Measurements from ENCODE around the gene PON2.
"Not testable (repeated sequence)": the region's sequence is repeated elsewhere in the genome, so short reads cannot be mapped to it uniquely, and the experiment has no call there.

The PON2 gene

DNA sequence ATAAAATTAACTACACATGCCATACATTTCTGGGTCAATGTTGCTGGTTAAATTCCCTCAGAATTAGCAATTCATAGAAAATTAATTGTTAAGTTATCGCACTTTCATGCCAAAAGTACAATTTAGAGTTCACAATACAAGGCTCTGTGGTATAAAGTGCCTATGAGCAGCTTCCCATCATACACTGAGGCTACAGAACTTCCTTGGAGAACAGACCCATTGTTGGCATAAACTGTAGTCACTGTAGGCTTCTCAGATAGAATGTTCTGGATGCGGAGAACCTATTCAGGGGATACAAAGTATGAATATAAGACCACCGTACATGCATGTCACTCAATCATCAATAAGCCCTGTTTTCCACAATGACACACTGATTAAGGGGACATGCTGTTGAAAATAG is 29.6 kb downstream of the PON2 start:
- DNase-seq (ENCODE audit: low read depth, low spot score): no peak
- no peak overlapping the region for H3K27ac ChIP-seq (ENCODE audit: low read length)
- no peaks in the 10 kb centered on the region for H3K36me3 ChIP-seq (ENCODE audit: control insufficient read depth, insufficient read depth, low read length)
- H3K4me3 ChIP-seq (ENCODE audit: low read length): no peak overlapping the region
- H3K4me1 ChIP-seq (ENCODE audit: control insufficient read depth, insufficient read depth, low read length): no peaks in the 10 kb centered on the region
- no CpG with 5 or more reads among the region's 3 CpGs for WGBS (ENCODE audit: insufficient coverage, insufficient read length)
- H3K9me3 ChIP-seq (ENCODE audit: control insufficient read depth, insufficient read depth, low read length): no peaks in the 10 kb centered on the region
- H3K27me3 ChIP-seq (ENCODE audit: control insufficient read depth, insufficient read depth, low read length): no peaks in the 10 kb centered on the region

- no peak for DNase-seq (ENCODE audit: low read depth, low spot score)
- Histone ChIP-seq H3K4me1 (ENCODE audit: control insufficient read depth, insufficient read depth, low read length) (no peaks in the 10 kb centered on the region), H3K27ac (ENCODE audit: low read length) (no peak overlapping the region), H3K27me3 (ENCODE audit: control insufficient read depth, insufficient read depth, low read length) (no peaks in the 10 kb centered on the region), H3K36me3 (ENCODE audit: control insufficient read depth, insufficient read depth, low read length) (no peaks in the 10 kb centered on the region), H3K4me3 (ENCODE audit: low read length) (no peak overlapping the region), H3K9me3 (ENCODE audit: control insufficient read depth, insufficient read depth, low read length) (no peaks in the 10 kb centered on the region)
- no CpG with 5 or more reads among the region's 4 CpGs for WGBS (ENCODE audit: insufficient coverage, insufficient read length)
Observed at GRCh38 chr7:95404316-95404865, 30.4 kb downstream of the PON2 start.

- H3K27me3 ChIP-seq (ENCODE audit: control insufficient read depth, insufficient read depth, low read length): no peaks in the 10 kb centered on the region; the same call in 1 of the 2 replicates
- no CpG with 5 or more reads among the region's 4 CpGs for WGBS (ENCODE audit: insufficient coverage, insufficient read length)
- H3K36me3 ChIP-seq (ENCODE audit: control insufficient read depth, insufficient read depth, low read length): no peaks in the 10 kb centered on the region
- no peak overlapping the region for H3K4me3 ChIP-seq (ENCODE audit: low read length)
- no peak for DNase-seq (ENCODE audit: low read depth, low spot score)
- H3K27ac ChIP-seq (ENCODE audit: low read length): no peak overlapping the region
- no peaks in the 10 kb centered on the region; the same call in 1 of the 2 replicates for H3K4me1 ChIP-seq (ENCODE audit: control insufficient read depth, insufficient read depth, low read length)
- no peaks in the 10 kb centered on the region for H3K9me3 ChIP-seq (ENCODE audit: control insufficient read depth, insufficient read depth, low read length)
Observed at GRCh38 chr7:95398155-95398940, 36.5 kb downstream of the PON2 start.

GRCh38 chr7:95397381-95397780 is 37.4 kb downstream of the PON2 start:
- Histone ChIP-seq H3K4me1 (ENCODE audit: control insufficient read depth, insufficient read depth, low read length) (no peaks in the 10 kb centered on the region; the same call in 1 of the 2 replicates), H3K9me3 (ENCODE audit: control insufficient read depth, insufficient read depth, low read length) (no peaks in the 10 kb centered on the region), H3K27ac (ENCODE audit: low read length) (no peak overlapping the region), H3K36me3 (ENCODE audit: control insufficient read depth, insufficient read depth, low read length) (no peaks in the 10 kb centered on the region), H3K27me3 (ENCODE audit: control insufficient read depth, insufficient read depth, low read length) (no peaks in the 10 kb centered on the region; the same call in 1 of the 2 replicates), H3K4me3 (ENCODE audit: low read length) (no peak overlapping the region)
- DNase-seq (ENCODE audit: low read depth, low spot score): no peak
- WGBS (ENCODE audit: insufficient coverage, insufficient read length): no CpG with 5 or more reads among the region's 3 CpGs

DNA sequence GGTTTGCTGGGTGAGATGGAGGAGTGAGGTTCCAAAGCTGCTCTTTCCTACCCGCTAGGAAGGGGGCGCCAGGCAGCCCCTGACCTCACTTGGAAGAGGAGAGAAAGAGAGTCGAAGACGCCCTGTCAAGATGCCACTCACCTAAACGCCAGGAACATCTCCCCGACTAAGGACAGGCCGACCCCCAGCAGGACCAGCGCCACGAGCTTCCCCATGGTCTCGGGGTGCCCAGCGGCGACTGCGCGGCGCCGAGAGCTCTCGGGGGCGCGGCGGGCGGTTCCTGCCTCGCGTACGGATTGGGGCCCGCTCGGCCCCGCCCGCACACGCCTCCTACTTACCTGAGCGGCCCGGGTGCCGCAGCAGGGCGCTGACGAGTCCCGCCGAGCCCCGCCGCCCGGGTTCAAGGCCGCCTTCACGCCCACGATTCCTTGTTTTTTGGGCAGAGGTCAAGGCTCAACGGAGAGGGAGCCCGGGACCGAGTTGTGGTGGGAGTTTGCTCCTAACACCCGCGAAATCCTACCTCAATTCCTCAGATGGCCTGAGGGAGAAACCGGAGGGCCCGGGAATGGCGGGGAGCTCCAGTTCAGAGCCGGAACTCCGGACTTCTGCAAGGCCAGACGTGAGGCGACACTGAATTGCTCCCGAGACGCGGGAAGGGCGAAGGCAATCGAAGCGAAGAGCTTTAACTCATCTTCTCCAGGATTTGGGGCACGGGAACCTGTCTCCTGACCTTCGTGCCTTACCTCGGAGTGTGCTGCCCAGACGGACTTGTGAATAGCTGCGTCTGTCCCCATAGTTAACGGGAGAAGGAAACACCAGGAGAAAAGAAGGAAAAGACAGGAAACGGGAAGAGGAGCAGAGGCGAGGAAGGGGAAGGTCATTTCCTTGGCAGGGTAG is 38.4 kb downstream of the PON2 start, which contains the start of gene PON3:
Gene PON3 (minus strand): TSS at position 240 of the 897 bp plus-strand sequence. CDS start 25 bp downstream, at position 215.
- Histone ChIP-seq H3K4me3 (ENCODE audit: low read length) (peak within 1 kb of the TSS; percentile 57; the same call in 1 of the 2 replicates), H3K9me3 (ENCODE audit: control insufficient read depth, insufficient read depth, low read length) (no peaks in the 10 kb centered on the region), H3K4me1 (ENCODE audit: control insufficient read depth, insufficient read depth, low read length) (no peaks in the 10 kb centered on the region; the same call in 1 of the 2 replicates), H3K27ac (ENCODE audit: low read length) (no peak within 1 kb of the TSS), H3K27me3 (ENCODE audit: control insufficient read depth, insufficient read depth, low read length) (no peaks in the 10 kb centered on the region; the same call in 1 of the 2 replicates), H3K36me3 (ENCODE audit: control insufficient read depth, insufficient read depth, low read length) (no peaks in the 10 kb centered on the region)
- peak; percentile 39 for DNase-seq (ENCODE audit: low read depth, low spot score)
- WGBS (ENCODE audit: insufficient coverage, insufficient read length): no CpG with 5 or more reads among the region's 68 CpGs

DNA sequence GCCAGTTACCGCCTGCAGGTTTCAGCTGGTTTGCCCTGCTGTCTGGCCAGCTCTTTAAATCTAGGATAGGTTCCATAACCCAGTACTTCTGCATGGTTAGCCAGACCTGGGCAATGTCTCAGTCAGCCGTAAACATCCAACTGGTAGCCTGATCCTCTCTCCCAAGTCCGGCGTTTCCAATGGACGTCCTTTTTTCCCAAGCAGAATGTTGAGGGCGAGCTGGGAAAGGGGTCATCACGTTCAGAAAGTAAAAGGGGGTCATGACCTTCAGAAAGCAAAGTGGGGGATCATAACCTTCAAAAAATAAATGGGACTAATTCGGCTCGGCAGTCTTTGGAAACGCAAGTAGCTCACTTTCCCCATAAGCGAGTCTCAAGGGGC is 39.1 kb downstream of the PON2 start:
- H3K27ac ChIP-seq (ENCODE audit: low read length): no peak overlapping the region
- no peaks in the 10 kb centered on the region; the same call in 1 of the 2 replicates for H3K4me1 ChIP-seq (ENCODE audit: control insufficient read depth, insufficient read depth, low read length)
- no CpG with 5 or more reads among the region's 11 CpGs for WGBS (ENCODE audit: insufficient coverage, insufficient read length)
- H3K9me3 ChIP-seq (ENCODE audit: control insufficient read depth, insufficient read depth, low read length): no peaks in the 10 kb centered on the region
- H3K36me3 ChIP-seq (ENCODE audit: control insufficient read depth, insufficient read depth, low read length): no peaks in the 10 kb centered on the region
- no peak overlapping the region; the same call in 1 of the 2 replicates for H3K4me3 ChIP-seq (ENCODE audit: low read length)
- H3K27me3 ChIP-seq (ENCODE audit: control insufficient read depth, insufficient read depth, low read length): no peaks in the 10 kb centered on the region; the same call in 1 of the 2 replicates
- no peak for DNase-seq (ENCODE audit: low read depth, low spot score)

DNA sequence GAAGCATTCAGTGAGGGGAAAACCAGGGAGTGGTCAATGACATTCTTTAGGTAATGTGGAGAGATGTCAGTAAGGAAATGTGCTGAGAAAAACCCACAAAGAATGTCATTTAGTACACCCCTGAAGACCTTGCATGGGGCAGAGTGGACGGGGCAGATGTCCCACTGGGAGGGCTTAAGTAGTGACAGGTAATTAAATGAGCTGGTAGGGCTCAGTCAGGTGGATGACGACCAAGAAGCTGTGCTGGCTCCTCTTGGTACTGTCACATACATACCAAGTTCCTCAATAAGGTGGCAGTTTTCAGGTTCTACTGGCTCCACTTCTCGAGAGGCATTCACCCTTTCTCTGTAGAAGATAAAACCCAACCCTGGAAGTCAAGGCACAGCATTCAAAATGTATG is 40.5 kb downstream of the PON2 start:
- no peaks in the 10 kb centered on the region for H3K36me3 ChIP-seq (ENCODE audit: control insufficient read depth, insufficient read depth, low read length)
- WGBS (ENCODE audit: insufficient coverage, insufficient read length): no CpG with 5 or more reads among the region's 3 CpGs
- no peaks in the 10 kb centered on the region; the same call in 1 of the 2 replicates for H3K4me1 ChIP-seq (ENCODE audit: control insufficient read depth, insufficient read depth, low read length)
- no peaks in the 10 kb centered on the region for H3K9me3 ChIP-seq (ENCODE audit: control insufficient read depth, insufficient read depth, low read length)
- no peak for DNase-seq (ENCODE audit: low read depth, low spot score)
- H3K27me3 ChIP-seq (ENCODE audit: control insufficient read depth, insufficient read depth, low read length): no peaks in the 10 kb centered on the region; the same call in 1 of the 2 replicates
- H3K27ac ChIP-seq (ENCODE audit: low read length): no peak overlapping the region
- no peak overlapping the region for H3K4me3 ChIP-seq (ENCODE audit: low read length)

GRCh38 chr7:95391761-95392160 is 43.1 kb downstream of the PON2 start:
- WGBS (ENCODE audit: insufficient coverage, insufficient read length): no CpG with 5 or more reads among the region's 2 CpGs
- H3K27me3 ChIP-seq (ENCODE audit: control insufficient read depth, insufficient read depth, low read length): no peaks in the 10 kb centered on the region
- H3K9me3 ChIP-seq (ENCODE audit: control insufficient read depth, insufficient read depth, low read length): no peaks in the 10 kb centered on the region
- no peak overlapping the region for H3K4me3 ChIP-seq (ENCODE audit: low read length)
- H3K27ac ChIP-seq (ENCODE audit: low read length): no peak overlapping the region
- H3K4me1 ChIP-seq (ENCODE audit: control insufficient read depth, insufficient read depth, low read length): no peaks in the 10 kb centered on the region; the same call in 1 of the 2 replicates
- H3K36me3 ChIP-seq (ENCODE audit: control insufficient read depth, insufficient read depth, low read length): no peaks in the 10 kb centered on the region
- DNase-seq (ENCODE audit: low read depth, low spot score): no peak

DNA sequence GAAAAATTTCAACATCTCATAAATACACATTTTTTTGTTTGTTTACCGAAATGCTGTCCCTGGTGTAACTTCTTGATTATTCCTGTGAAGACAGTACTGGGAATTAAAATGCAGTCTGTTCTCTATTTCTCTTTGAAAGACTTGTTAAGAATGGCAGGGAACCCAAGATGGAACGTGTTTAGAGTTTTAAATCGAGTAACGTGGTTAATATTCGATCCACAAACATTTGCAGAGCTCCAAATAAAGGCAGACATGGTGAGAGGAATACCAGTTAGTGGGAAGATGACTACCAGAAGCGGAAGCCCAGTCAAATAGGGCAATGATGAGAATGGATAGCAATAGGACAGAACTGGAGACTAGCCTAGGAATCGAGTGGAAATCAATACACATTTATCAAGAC is 45.3 kb downstream of the PON2 start:
- no peaks in the 10 kb centered on the region for H3K27me3 ChIP-seq (ENCODE audit: control insufficient read depth, insufficient read depth, low read length)
- WGBS (ENCODE audit: insufficient coverage, insufficient read length): no CpG with 5 or more reads among the region's 7 CpGs
- no peaks in the 10 kb centered on the region for H3K4me1 ChIP-seq (ENCODE audit: control insufficient read depth, insufficient read depth, low read length)
- no peak for DNase-seq (ENCODE audit: low read depth, low spot score)
- H3K9me3 ChIP-seq (ENCODE audit: control insufficient read depth, insufficient read depth, low read length): no peaks in the 10 kb centered on the region
- H3K4me3 ChIP-seq (ENCODE audit: low read length): no peak overlapping the region
- no peak overlapping the region for H3K27ac ChIP-seq (ENCODE audit: low read length)
- no peaks in the 10 kb centered on the region for H3K36me3 ChIP-seq (ENCODE audit: control insufficient read depth, insufficient read depth, low read length)

GRCh38 chr7:95379457-95379856 is 55.4 kb downstream of the PON2 start:
- not testable (repeated sequence) for H3K27ac ChIP-seq (ENCODE audit: low read length); H3K36me3 ChIP-seq (ENCODE audit: control insufficient read depth, insufficient read depth, low read length); H3K4me1 ChIP-seq (ENCODE audit: control insufficient read depth, insufficient read depth, low read length); H3K27me3 ChIP-seq (ENCODE audit: control insufficient read depth, insufficient read depth, low read length); H3K4me3 ChIP-seq (ENCODE audit: low read length); DNase-seq (ENCODE audit: low read depth, low spot score); H3K9me3 ChIP-seq (ENCODE audit: control insufficient read depth, insufficient read depth, low read length)
- no CpG with 5 or more reads among the region's 10 CpGs for WGBS (ENCODE audit: insufficient coverage, insufficient read length)

Measured in iPS DF 6.9 (cell line).